ENCODE results near the gene MME.
A peak's percentile ranks its signal among the peaks of the same experiment; 100 is the strongest.
"Not testable (repeated sequence)": the region's sequence is repeated elsewhere in the genome, so short reads cannot be mapped to it uniquely, and the experiment has no call there.

The MME gene

DNA sequence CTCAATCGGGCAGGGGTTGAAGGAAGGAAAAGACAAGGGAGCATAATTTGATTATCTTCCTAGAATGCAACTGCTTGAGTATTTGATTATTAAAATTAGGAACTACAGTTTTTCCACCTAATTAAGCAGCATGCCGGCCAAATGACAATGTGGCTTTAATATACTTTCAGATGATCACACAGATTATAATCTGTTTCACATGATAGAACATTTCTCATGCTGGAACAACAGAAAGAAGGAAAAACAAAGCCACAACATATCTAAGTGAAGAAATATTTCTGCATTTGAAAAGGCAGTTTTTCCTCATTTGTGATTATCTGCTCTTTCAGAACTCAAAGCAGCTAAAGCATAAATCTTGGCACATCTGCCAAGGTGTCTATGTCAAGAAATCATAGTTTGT is 130.6 kb downstream of the MME start:
- DNase-seq (ENCODE audit: low read depth): no peak
- TF ChIP-seq, protein P1, sequence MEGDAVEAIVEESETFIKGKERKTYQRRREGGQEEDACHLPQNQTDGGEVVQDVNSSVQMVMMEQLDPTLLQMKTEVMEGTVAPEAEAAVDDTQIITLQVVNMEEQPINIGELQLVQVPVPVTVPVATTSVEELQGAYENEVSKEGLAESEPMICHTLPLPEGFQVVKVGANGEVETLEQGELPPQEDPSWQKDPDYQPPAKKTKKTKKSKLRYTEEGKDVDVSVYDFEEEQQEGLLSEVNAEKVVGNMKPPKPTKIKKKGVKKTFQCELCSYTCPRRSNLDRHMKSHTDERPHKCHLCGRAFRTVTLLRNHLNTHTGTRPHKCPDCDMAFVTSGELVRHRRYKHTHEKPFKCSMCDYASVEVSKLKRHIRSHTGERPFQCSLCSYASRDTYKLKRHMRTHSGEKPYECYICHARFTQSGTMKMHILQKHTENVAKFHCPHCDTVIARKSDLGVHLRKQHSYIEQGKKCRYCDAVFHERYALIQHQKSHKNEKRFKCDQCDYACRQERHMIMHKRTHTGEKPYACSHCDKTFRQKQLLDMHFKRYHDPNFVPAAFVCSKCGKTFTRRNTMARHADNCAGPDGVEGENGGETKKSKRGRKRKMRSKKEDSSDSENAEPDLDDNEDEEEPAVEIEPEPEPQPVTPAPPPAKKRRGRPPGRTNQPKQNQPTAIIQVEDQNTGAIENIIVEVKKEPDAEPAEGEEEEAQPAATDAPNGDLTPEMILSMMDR (IDR thresholded peaks at IDR 0.05; ENCODE audit: low read length, missing control alignments): no peak
- no peak overlapping the region for H3K4me3 ChIP-seq (replicated peaks; ENCODE audit: low read depth, low read length)

DNA sequence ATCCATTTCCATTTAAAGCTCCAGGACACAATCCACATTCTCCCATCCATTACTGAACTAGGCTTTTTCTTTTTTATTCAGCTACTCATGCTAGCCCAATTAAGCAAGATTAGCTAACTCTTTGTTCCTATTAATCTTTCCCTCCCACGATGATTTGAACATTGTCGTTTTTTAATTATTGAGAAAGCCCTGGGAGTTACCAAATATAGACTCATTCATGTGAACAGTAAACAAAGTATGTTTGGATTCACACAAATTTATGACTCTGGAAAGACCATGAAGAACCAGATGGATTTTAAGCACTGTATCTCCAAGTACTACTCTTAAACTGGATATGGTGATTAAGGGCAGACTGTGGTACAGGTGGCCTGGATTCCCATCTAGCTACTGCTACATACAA is 131.1 kb downstream of the MME start:
- DNase-seq (ENCODE audit: low read depth): no peak
- TF ChIP-seq, protein P1 (IDR thresholded peaks at IDR 0.05; ENCODE audit: low read length, missing control alignments): no peak
- no peak overlapping the region for H3K4me3 ChIP-seq (replicated peaks; ENCODE audit: low read depth, low read length)

DNA sequence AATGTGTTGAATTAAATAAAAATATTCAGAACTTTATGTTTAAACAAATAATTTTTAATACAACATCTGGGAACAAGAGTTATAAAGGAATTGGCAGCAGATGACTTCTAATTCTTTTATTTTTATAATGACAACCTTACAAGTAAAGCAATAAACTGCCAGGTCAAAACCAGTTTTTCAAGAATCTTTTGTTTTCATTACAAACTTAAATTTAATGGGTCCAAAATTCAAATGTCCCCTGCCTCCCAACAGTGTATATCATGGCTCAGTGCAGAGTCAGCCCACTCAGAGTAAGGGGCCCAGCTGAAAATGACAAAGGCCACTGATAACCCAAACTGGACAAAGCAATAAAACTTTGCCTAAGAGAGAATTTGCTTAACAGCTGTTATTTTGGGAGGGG is 131.8 kb downstream of the MME start:
- no peak for DNase-seq (ENCODE audit: low read depth)
- H3K4me3 ChIP-seq (replicated peaks; ENCODE audit: low read depth, low read length): no peak overlapping the region
- TF ChIP-seq, protein P1 (IDR thresholded peaks at IDR 0.05; ENCODE audit: low read length, missing control alignments): no peak

GRCh38 chr3:155216007-155216406 is 135.9 kb downstream of the MME start:
- DNase-seq (ENCODE audit: low read depth): not testable (repeated sequence)

GRCh38 chr3:155217591-155217990 is 137.5 kb downstream of the MME start:
- H3K4me3 ChIP-seq (replicated peaks; ENCODE audit: low read depth, low read length): no peak overlapping the region
- TF ChIP-seq, protein P1 (IDR thresholded peaks at IDR 0.05; ENCODE audit: low read length, missing control alignments): no peak
- DNase-seq (ENCODE audit: low read depth): peak; percentile 78

More at GRCh38 chr3:155216007-155216406, 135.9 kb downstream of the MME start:
- H3K4me3 ChIP-seq (replicated peaks; ENCODE audit: low read depth, low read length): not testable (repeated sequence)

DNA sequence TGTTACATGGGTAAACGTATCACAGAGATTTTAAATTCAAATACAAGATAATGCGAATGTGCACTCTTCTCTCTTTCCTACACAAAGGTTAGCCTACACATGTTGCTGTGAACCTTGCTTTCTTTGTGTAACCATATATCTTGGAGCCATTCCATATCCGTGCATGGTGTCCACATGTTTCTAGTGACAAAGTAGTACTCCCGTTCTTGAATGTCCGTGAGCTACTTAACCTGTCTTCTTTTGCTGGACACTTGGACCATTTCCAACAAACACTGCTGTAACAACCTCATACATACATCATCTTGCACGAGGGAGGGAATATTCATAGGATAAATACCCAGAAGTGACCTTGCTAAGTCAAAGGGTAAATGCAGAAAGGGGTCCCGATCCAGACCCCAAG is 138.3 kb downstream of the MME start:
- no peak overlapping the region for H3K4me3 ChIP-seq (replicated peaks; ENCODE audit: low read depth, low read length)
- TF ChIP-seq, protein P1 (IDR thresholded peaks at IDR 0.05; ENCODE audit: low read length, missing control alignments): no peak

DNA sequence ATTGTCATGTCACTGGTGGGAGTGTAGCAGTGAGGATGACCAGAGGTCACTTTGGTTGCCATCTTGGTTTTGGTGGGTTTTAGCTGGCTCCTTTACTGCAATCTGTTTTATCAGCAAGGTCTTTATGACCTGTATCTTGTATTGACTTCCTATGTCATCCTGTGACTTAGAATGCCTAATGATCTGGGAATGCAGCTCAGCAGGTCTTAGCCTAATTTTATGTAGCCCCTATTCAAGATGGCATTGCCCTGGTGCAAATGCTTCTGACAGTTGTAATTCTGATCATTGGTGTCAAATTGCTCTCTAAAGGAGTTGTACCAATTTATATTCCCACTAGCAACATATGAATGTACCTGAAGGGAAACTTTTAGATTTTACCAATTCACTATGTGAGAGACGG is 139.0 kb downstream of the MME start:
- DNase-seq (ENCODE audit: low read depth): no peak

More for the DNA sequence above, 138.3 kb downstream of the MME start:
- DNase-seq (ENCODE audit: low read depth): no peak

More for the DNA sequence above, 139.0 kb downstream of the MME start:
- TF ChIP-seq, protein P1 (IDR thresholded peaks at IDR 0.05; ENCODE audit: low read length, missing control alignments): no peak
- H3K4me3 ChIP-seq (replicated peaks; ENCODE audit: low read depth, low read length): no peak overlapping the region
